Amniotic epithelial cell (primary cell): ENCODE data around the gene FCRLB.
"Not testable (repeated sequence)": the region's sequence is repeated elsewhere in the genome, so short reads cannot be mapped to it uniquely, and the experiment has no call there.

Source experiments
- DNase-seq: peaks from one replicate; pipeline ENCODE4 v3.0.0-alpha.2; 2010; ENCODE audit warnings: low read depth

The FCRLB gene

GRCh38 chr1:161739865-161740566 is 18.7 kb downstream of the FCRLB start:
- no peak for DNase-seq

GRCh38 chr1:161740921-161741320 is 19.6 kb downstream of the FCRLB start:
- DNase-seq = no peak

GRCh38 chr1:161743231-161743630 is 21.9 kb downstream of the FCRLB start:
- peak; percentile 79 for DNase-seq

GRCh38 chr1:161747801-161748200 is 26.5 kb downstream of the FCRLB start:
- no peak for DNase-seq

GRCh38 chr1:161749509-161750407 is 28.4 kb downstream of the FCRLB start, which contains the start of gene DUSP12:
DUSP12 (plus strand) TSS chr1:161749786; CDS start chr1:161749802, 16 bp downstream.
- peak; percentile 96 for DNase-seq

GRCh38 chr1:161763522-161764098 is 42.3 kb downstream of the FCRLB start:
- no peak for DNase-seq

GRCh38 chr1:161766102-161766981 is 45.0 kb downstream of the FCRLB start, which contains the start of gene ATF6:
ATF6 (plus strand) TSS chr1:161766320; CDS start chr1:161766361, 41 bp downstream.
- DNase-seq = peak; percentile 95

GRCh38 chr1:161768461-161768860 is 47.1 kb downstream of the FCRLB start:
- DNase-seq = no peak

GRCh38 chr1:161768986-161769672 is 47.8 kb downstream of the FCRLB start:
- DNase-seq = no peak

- DNase-seq = not testable (repeated sequence)
Measured at GRCh38 chr1:161769673-161770045, 48.3 kb downstream of the FCRLB start.

GRCh38 chr1:161770250-161770649 is 48.9 kb downstream of the FCRLB start:
- DNase-seq = no peak

- no peak for DNase-seq
Measured at GRCh38 chr1:161771161-161771560, 49.8 kb downstream of the FCRLB start.

GRCh38 chr1:161771973-161772372 is 50.6 kb downstream of the FCRLB start:
- no peak for DNase-seq

- DNase-seq = peak; percentile 36
Measured at GRCh38 chr1:161772397-161772796, 51.1 kb downstream of the FCRLB start.

GRCh38 chr1:161773791-161774190 is 52.4 kb downstream of the FCRLB start:
- DNase-seq = no peak

GRCh38 chr1:161777261-161777660 is 55.9 kb downstream of the FCRLB start:
- DNase-seq = no peak
